GM19239 (cell line): ENCODE results near the gene CELA2B.
A peak's percentile ranks its signal among the peaks of the same experiment; 100 is the strongest.
"Not testable (repeated sequence)": the region's sequence is repeated elsewhere in the genome, so short reads cannot be mapped to it uniquely, and the experiment has no call there.

Experiments used
- DNase-seq: peaks from one replicate; pipeline ENCODE4 v3.0.0; 2011; ENCODE audit warnings: low spot score; ENCODE audit not compliant: insufficient read length
- FAIRE-seq: peaks from 2 replicates; lab custom pipeline; 2011; peaks lifted over from hg19 to GRCh38; lab: Jason Lieb, UNC

The CELA2B gene

GRCh38 chr1:15521206-15521906 lies 45.5 kb downstream of the CELA2B start:
- DNase-seq, FAIRE-seq: not testable (repeated sequence)

- FAIRE-seq (no peak), DNase-seq (no peak)
Measured at GRCh38 chr1:15522551-15522950, 46.6 kb downstream of the CELA2B start.

GRCh38 chr1:15523104-15524020 lies 47.5 kb downstream of the CELA2B start:
- DNase-seq, result no peak
- FAIRE-seq, result peak; percentile 44

GRCh38 chr1:15524021-15524282 lies 48.0 kb downstream of the CELA2B start, which contains the start of gene CASP9:
Gene CASP9, minus strand, starts transcription at chr1:15524215. Its CDS starts 15 bp downstream, at chr1:15524200.
- DNase-seq (no peak), FAIRE-seq (no peak)

DNA sequence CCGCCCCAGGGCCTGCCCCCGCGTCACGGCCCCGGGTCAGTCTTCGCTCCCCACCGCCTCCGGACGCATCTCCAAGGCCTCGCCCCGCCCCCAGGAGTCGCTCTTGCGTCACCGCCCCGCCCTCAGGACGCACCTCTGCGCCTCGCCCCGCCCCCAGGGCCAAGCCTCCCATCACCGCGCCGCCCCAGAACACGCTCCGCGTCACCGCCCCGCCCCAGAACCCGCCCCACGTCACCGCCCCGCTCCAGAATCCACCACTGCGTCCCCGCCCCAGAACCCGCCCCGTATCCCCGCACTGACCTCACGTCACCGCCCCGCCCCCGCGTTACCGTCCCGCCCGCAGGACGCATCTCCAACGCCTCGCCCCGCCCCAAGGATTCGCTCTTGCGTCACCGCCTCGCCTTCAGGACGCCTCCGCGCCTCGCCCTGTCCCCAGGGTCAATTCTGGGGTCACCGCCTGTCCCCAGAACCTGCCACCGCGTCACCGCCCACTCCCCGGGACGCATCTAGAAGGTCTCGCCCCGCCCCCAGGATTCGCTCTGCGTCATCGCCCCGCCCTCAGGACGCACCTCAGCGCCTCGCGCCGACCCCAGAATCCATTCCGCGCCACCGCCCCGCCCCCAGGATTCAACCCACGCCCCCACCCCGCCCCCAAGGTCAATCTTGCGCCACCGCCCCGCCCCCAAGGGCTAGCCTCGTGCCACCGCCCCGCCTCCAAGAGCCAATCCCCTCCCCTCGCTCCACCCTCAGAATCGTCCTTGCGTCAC lies 48.6 kb downstream of the CELA2B start:
- peak; percentile 84 for DNase-seq
- no peak for FAIRE-seq

DNA sequence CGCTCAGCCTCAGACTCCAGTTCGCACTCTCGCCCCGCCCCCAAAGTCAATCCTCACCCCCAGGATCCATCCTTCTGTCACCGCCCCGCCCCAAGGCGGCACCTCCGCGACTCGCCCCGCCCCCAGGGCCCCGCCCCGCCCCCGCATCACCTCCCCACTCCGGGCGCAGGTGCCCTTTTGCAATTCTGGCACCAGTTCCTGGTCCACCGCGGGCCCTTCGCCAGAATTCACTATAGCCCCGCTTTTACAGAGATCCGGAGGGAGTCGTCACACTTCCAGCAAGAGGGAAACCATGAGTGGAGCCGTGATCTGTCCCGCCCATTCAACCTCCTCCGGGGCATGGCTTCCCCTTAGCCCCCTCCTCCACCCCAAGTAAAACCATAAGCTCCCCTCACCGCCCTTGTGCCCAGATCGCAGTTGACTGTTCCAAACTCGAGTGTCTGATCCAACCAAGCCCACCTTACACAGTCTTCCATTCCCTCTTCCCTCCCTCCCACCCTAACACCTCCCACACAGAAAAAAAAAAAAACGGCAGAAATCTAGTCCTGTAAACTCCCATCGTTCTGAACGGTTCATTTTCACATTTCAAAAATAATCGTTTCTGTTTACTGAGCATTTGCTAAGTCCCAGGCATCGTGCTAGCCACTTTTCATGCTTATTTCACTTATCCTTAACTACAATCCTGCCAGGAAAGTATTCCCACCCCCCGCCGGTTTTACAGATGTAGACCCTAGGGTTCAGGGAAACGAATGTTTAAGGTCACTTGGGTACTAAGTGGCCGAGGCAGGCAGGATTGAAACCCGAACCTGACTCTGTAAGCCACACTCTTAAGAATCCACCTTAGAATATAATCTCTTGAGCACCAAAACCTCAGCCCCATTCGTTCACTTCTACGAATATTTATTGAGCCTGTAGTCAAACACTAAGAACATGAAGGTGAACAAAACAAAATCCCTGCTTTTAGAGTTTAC lies 49.4 kb downstream of the CELA2B start:
- FAIRE-seq (peak; percentile 93), DNase-seq (peak; percentile 50)

DNA sequence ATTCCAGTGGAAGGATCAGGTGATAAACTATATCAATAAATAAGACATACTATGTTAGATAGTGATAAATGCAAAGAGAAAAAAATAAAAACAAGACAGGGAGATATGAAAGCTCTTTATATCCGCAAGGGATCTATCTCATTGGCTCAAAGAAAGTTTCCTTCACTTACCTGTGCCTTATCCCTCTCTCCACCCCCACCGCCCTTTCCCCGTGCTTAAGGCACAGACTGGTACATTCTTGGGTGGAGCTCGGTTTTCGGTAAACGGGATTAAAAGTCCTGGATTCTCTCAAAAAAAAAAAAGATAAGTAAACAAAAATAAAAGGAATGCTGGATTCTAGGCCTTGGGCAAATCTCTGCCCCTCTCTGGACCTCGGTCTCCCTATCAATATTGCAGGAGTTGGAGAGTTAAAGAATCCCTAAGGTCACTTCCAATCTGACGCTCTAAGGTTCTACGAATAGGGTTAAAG lies 50.2 kb downstream of the CELA2B start:
- FAIRE-seq (no peak), DNase-seq (no peak)

DNA sequence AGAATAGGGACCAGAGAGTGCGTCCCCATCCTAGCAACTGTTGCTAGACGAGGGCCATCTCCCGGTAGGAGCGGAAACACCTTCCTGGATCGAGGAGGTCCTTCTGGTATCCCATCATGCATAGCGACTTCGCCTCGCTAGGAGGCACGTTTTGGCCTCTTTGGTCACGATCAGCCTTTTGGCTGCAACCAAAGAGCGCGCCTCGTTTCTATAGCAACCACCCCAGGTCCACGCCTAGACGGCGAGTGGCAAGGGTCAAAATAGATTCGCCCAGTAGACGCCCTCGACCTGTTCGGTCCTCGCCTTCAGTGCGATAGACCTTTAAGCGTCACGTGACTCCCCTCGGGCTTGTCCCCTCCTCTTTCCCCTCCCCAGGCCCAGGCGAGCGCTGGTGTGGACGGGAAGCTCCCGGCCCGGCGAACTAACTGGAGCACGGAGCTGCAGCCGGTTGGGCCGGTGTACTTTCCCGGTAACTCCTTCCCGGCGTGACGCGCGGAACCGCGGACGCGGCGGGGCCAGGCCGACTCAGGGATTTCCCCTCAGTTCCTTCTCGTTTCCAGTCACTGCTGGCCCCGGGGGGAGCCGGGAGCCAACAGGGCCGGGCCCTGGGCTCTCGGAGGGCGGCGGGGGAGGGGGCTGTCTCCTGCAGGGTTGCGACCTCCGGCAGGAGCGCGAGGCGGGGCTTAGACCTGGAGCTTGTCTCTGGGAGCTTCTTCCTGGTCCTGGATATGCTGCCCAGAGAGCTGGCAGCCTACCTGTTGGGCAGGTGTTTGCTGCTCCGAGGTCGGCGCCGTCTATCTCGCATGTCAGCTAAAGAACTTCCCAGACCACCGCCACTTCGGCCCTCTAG lies 50.8 kb downstream of the CELA2B start, which contains the start of gene DNAJC16:
Gene DNAJC16, plus strand, starts transcription at position 359 of the 850 bp plus-strand sequence. CDS start 2,258 bp downstream, outside the sequence.
- DNase-seq, result peak; percentile 82
- peak; percentile 100 for FAIRE-seq

GRCh38 chr1:15531003-15531402 lies 55.1 kb downstream of the CELA2B start:
- FAIRE-seq, result no peak
- no peak for DNase-seq

GRCh38 chr1:15531682-15532081 lies 55.8 kb downstream of the CELA2B start:
- no peak for DNase-seq
- FAIRE-seq, result no peak

- DNase-seq (no peak), FAIRE-seq (no peak)
Measured at GRCh38 chr1:15538771-15539170, 62.9 kb downstream of the CELA2B start.

GRCh38 chr1:15540186-15540585 lies 64.3 kb downstream of the CELA2B start:
- DNase-seq (no peak), FAIRE-seq (no peak)
